HG03378 (cell line): ENCODE data around the gene LIPA.

ENCODE experiments used
- ATAC-seq: cut with Tn5 transposase; IDR thresholded peaks from one replicate; pipeline ENCODE4 v1.9.1; 2021; ENCODE audit warnings: mild to moderate bottlenecking, moderate library complexity; ENCODE audit not compliant: unreplicated experiment

The LIPA gene

DNA sequence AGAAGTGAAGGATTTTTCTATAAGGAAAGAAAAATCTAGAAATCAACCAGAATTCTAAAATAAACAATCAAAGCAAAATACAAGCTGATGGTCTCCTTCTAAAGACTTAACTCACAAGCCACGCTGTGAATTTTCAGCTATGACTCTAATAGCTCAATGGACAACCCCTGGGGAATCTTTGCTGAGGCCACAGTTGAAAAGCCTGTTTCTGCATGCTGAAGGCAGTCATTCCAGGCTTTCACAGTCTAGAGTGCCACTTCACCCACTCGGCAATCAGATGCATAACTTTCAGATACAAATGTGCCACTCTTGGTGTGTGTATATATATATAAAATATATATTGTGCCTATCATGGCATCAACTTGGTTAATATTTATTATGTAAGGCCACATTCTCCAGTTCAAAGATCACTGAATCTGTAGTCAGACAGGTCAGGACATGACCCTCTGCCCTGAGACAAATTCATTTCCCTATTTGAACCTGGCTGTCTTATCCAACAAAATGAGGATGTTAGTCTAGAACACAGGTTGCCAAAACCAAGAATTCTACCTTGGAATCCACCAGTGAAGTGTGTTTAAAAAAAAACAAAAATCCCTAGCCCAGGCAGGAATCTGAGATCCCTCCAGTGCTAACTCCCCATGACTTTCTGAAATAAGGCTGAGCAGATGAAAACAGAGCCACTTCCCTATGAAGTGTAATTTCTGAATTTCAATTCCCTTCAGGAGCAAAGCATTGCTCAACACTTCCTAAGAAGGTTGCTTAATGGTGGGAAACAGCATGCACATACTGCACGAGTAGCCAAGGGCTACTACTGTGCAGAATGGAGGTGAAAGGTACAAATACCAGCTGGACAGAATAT is 9.9 kb downstream of the LIPA start:
- ATAC-seq, result no peak

DNA sequence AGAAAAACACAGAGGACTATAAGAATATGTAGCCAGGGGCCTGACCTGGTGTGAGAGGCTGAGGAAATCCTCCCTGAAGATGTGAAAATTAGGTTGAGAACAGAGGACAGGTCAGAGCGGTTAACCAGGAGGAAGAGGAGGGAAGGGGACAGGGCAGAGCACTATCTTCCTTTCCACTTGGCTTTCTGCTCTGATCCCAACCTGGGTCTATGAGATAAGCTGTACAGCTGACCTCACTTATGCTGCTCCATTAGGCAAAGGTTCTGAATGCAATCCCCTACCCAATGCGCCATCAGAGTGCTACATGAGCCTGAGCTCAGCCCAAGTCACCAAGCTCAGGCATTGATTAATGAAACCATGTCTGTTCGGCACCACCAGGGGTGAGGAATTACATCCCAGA is 10.5 kb downstream of the LIPA start:
- ATAC-seq, result no peak

DNA sequence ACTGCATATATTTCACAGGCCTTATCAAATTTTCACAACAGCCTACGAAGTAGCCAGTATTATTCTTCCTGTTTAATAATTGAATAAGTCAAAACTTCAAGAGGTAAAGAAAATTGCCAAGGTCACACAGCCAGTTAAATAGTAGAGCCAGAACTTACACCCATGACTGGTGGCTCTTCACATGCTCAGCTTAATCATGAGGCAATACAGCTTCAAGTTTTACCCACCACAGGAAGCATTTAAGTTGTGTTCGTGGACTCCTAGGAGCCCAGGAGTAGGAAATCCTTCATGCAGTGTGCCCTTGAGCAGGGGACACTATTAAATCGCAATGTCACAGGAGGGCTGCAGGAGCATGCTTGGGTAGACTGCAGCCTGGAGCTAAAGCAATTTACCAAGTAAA is 11.1 kb downstream of the LIPA start:
- no peak for ATAC-seq

DNA sequence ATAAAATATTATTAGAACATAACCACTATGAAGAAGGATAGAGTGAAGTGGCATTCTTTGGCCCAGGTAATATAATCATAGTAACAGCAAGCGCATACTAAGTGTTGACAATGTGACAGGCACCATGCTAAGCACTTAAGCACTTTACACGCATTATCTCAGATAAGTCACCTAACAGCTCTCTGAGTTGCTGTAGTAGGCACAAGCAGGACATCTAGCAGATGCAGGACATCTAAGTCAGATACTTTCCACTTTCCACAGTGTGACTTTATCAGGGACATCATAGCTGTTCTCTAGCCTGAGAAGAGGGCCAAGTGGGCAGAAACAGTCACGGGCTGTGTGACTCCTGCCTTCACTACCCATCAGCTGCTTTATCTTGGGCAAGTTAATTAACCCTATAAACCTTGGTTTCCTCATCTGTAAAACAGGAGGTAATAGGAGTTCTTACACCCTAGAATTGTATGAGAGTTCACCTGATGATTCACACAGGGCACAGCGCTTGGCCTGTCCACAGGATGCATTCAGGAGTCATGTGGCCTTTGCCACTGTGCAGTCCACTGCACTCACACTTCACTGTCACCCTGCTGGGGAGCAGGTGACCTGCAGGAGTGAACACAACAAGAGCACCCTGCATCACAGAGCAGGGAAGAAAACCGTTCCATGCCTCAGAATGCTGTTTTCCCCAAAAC is 12.5 kb downstream of the LIPA start:
- ATAC-seq, result no peak

DNA sequence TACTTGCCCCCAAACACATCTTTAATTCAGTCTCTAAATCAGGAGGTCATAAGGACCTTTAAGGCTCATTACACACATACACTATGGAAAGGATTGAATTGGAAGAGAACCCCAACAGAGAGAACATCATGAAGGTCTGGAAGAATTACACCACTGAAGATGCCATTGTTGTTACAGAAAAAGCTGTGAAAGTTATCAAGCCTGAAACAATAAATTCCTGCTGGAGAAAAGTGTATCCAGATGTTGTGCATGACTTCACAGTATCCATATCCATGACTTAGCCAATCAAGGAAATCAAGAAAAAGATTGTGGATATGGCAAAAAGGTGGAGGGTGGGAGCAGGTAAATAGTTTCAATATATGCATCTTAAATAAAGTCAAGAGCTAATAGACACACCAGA is 13.7 kb downstream of the LIPA start:
- no peak for ATAC-seq

DNA sequence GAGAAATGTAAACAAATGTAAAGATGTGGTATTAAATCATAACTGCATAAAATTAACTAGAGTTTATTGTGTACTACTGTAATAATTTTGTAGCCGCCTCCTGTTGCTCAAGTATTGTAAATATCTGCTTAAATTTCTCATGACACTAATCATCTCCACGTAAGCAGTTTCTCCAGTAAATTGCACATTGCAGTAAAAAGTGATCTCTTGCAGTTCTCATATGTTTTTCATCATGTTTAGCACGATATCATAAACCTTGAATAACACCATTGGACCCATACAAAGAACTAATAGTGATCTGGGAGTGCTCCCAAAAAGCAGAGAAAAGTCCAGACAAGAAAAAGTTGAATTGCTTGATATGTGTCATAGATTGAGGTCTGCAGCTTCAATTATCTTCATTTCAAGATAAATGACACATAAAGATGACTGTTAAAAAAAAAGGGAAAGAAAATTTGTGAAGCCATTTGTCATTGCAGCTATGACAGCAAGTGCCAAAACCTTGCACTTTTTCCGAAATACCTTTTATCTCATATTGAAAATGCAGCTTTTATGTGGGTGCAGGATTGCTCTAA is 15.3 kb downstream of the LIPA start:
- no peak for ATAC-seq

DNA sequence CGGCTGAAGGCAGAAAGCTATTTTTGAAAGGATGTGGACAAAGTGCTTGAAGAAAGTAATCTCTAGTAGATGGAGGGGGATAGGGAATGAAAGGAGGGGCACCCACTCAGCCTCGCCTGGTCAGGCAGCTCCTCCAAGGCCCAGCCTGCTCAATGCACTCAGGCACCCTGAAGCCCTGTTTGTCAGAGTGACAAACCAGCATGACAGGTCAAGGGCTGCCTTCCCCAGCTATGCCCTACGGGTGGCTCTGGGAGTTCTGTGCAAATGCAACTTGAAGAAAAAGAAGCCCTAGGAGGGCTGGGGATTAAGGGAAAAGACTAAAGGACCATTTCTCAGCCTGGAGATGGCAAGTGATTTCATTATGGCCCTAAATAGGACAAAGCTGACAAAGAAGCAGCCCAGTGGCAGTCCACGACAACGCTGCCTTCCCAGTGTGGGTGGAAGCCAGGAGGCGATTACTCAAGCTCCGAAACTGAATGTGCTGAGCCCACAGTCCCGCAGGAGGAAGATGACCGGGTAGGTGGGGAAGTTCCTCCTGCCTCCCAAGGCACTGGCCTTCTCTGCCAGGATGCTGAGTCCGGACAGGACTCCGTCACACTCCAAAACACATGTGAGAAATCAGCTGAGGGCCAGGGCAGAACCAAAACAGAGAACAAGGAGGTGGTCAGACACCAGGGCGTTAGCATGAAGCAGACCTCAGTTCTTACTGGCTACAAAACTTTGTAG is 16.3 kb downstream of the LIPA start:
- ATAC-seq, result no peak

DNA sequence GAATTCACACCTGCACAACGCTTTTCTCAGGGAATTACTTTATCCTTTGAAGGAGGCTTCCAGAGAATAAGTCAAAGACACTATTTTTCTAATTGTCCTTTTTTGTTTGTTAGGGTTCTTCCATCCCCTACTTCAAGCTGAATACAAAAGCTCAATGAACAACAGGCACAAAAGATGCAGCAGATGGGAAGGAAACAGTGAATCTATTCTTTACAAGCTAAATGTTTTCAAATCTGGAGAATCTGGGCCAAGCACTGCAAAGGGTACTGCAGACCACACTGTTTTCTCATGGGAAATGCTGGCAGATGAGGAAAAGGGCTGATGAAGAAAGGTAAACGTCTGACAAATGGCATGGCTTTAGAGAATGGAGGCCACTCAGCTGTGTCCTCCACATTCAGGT is 18.5 kb downstream of the LIPA start:
- ATAC-seq, result no peak

DNA sequence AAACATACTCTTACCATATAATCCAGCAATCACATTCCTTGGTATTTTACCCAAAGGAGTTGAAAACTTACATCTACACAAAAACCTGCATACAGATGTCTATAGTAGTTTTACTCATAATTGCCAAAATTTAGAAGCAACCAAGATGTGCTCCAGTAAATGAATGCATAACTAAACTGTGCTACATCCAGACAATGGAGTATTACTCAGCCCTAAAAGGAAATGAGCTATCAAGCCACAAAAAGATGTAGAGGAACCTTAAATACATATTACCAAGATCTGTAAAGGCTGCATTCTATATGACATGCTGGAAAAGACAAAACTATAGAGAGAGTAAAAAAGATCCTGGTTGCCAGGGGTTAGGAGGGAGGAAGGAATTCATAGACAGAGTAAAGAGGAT is 22.6 kb downstream of the LIPA start:
- ATAC-seq, result no peak

DNA sequence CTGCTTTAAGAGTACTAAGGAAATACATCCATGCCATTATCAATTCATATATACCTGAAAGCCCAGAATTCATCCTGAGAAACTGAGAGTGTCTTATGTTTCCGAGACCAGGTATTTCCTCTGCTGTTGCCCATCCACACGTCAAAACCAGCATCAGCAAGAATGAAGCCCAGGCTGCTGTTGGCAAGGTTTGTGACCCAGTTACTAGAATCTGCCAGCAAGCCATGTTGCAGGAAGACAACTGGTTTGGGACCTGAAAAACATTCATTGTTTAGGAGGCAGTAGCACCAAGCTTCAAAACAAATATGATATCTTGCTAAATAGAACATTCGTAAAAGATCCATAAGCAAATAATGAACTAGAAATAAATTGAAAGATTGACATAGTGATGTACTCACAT is 23.4 kb downstream of the LIPA start:
- ATAC-seq, result no peak

DNA sequence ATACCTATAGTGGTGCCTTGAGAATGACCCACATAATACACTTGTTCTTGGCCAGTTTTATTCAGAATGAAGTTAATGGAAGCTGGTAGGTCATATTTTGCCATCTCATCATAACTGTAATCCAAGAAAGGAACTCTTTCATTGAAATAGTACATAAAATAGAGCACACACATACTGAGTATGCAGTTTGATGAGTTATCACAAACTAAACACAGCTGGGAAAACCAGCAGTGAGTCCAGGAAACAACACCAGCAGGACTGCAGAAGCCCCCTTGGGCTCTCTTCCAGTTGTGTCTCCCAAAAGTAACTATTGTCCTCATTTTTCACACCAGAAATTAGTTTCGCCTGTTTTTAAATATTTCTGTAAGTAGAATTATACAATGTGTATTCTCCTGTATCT is 24.7 kb downstream of the LIPA start:
- ATAC-seq, result no peak

DNA sequence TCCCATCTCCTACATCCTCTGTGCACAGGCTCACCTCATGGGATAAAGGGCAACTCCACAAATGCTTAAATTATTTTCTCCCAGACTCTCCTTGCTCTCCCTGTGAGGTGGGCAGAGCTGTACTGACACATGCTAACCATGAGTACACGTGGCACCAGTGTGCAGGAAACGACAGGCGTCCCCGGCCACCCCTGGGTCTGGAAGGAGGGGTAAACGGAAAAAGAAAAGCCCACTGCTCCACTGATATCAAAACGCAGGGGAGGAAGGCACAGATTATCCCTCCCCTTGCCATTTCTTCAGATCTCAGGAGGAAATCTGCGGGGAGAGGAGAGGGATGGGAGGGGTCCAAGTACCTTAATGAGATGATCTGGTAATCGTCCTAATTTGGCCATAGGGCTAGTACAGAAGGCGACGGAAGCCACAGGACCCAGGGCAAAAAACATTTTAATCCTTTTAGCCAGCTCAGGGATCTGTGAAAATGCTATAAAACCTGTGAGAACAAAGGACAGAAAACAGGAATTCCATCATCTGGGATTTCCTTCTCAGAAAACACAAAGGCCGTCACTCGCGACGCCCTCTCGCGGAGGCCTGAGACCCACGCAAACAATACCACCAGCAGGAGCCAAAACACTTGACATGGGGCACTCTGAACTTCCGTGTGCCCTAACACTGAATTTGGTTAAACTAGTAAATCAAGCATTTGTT is 26.7 kb downstream of the LIPA start:
- no peak for ATAC-seq

DNA sequence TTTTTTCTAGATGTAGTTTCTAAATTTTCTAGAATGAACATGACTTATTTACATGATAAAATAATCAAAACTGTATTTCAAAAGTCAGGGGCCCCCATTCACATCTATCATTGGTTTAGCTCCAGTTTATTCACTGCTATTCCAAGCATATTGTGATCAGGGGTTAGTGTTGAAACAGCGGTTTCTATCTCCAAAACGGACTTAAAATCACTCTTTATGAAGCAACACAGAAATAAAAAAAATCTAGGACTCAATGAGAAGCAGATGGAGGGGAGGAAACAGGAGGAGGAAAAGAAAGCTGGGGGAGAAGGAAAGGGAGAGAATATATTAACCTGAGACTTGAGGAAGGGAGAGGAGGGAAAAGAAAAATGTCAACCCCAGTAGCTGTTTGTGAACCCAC is 29.7 kb downstream of the LIPA start:
- ATAC-seq, result no peak

DNA sequence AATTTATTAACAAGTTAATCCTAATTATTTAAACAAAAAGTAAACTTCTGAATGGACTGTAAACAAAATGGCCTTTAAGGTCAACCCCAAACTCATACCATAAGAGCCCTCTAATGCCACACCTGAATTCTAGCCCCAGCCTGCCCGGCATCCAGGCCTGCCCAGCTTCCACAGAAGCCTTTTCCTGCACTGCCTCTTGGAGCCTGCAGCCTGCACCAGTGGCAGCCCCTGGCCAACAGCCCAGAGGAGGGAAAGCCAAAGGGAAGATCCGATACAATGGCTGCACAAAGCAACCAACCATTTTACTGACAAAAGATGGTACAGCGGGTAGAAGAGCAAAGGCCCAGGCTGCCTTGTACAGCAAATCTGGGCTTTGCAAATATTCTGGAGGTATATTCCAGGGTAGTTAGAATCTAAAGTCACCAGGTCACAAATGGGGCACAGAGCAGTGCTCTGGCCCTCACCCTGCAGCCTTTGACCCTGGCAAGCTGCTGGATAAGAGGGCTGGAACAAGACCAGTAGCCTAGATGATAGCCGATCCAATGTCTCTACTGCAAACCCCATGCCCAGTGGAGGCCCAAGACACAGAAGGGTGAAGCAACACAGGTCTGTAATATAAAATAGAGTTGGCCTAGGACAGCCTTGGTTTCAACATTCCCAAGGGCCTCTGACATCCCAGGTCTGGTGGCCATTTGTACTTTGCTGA is 31.9 kb downstream of the LIPA start:
- no peak for ATAC-seq

DNA sequence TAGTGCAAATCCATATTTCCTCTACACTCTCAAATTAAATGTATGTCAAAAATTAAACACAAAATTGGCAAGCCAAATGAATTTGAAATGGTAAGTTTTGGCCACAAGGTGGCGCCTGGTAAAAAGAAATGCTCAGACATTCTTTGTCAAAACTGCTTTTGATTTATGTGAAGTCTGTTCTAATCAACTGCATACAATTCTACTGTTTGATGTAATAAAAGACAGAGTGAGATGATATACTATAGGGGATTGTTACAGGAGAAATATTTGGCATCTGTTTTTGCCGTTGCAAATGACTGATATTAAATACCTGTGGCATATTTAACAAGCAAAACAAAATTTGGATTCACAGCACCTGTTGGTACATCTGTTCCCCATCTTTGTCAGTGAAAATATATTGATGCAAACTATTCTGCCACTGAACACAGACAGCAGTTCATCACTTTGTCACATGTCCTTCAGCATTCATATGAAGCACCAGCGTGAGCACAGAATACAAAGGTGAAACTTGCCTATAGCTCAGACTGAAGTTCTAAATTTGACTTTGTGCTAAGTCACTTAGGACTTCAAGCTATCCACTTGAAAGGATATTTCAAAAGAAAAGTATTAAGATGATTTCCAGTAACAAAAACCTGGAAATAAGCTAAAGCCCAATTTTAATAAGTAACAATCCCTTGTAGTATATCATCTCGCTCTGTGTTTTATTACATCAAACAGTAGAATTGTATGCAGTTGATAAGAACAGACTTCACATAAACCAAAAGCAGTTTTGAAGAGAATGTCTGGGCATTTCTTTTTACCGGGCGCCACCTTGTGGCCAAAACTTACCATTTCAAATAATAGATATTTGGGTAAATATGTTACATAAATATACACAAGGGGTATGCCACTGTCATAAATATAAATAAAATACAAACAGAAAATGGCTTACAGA is 34.3 kb downstream of the LIPA start:
- no peak for ATAC-seq

DNA sequence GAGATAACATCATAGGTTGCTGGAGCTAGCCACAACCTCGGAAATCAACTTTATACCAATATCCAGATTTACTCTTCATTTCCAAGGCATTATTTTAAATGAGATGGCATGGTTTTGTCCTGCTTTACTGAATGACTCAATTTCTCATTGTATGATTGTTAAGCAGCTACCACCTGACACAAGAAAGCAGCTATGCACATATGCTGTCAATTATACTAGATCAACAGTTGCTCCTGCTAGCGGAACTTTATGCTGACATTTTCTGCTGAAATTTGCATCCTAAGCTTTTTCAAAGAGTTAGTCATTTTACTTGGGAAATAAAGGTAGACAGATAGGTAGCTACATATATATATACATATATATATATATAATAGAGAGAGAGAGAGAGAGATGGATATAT is 35.5 kb downstream of the LIPA start:
- no peak for ATAC-seq

DNA sequence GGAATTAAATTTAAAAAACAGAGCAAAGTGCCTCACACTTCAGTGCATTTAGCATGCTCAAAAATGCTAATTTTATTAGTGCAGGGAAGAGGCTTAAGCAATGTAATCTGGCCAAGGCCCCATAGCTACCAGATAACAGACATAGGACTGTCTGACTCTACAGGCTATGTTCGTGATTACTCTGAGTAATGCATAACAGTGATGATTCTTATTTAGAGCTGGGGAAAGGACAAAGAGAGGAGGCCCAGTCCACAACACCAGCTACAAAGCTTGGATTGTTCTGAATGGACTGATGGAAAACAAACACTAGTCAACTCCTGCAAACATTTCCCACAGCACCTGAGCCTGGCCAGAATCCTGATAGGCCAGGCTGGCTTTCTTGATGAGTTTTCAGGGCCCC is 36.1 kb downstream of the LIPA start:
- no peak for ATAC-seq

DNA sequence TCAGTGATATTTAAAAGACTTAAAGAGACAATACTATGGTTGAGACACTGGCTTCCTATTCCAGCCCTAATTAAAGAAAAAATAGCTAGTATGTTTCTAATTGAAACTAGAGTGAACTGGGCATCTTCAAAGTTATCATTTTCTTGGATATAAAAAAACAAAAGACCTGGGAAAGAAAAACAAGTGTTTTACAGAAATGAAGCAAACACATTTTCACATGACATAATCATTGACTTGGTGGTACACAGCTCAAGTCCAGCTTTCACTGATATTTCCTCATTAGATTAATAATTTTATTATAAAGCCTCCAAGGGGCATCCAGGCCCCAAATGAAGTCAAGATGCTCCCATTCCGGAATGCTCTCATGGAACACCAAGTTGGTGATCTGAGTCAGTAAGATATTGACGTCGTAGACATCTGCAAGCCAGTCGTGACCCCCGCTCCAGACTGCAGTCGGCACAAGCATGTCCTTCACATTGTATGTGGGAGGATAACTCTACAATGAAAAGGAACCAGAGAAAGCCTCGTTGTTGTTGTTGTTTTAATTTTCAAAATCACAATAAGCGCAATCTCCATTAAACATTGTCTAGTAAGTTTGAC is 36.9 kb downstream of the LIPA start:
- ATAC-seq, result no peak
